H9 (cell line): ENCODE data around the gene CEACAM16. TPM values are rescaled to one million over a fixed set of nuclear protein-coding genes. Genes with fewer than 3 reads are reported as not detected.
A peak's percentile ranks its signal among the peaks of the same experiment; 100 is the strongest.

Experiments used
- DNase-seq: peaks from one replicate; pipeline ENCODE4 v3.0.0-alpha.2; 2017
- H2AFZ ChIP-seq: one replicate; pipeline ENCODE4 v1.6.1; 2013; ENCODE audit warnings: mild to moderate bottlenecking, low read length, control low read depth, moderate library complexity
- H2AK5ac ChIP-seq: 2 replicates; pipeline ENCODE4 v1.6.1; 2013; ENCODE audit warnings: low read length, control low read depth, mixed read lengths; ENCODE audit not compliant: insufficient read length
- H2BK120ac ChIP-seq: one replicate; pipeline ENCODE4 v1.6.1; 2013; ENCODE audit warnings: low read depth, mild to moderate bottlenecking, low read length, control low read depth, inconsistent platforms; ENCODE audit not compliant: poor library complexity, severe bottlenecking
- H2BK12ac ChIP-seq: 2 replicates; pipeline ENCODE4 v1.6.1; 2013; ENCODE audit warnings: low read length, control low read depth, mixed read lengths, low read depth; ENCODE audit not compliant: insufficient read length
- H2BK15ac ChIP-seq: 2 replicates; pipeline ENCODE4 v1.6.1; 2013; ENCODE audit warnings: low read depth, low read length, control low read depth
- H2BK20ac ChIP-seq: one replicate; pipeline ENCODE4 v1.6.1; 2013; ENCODE audit warnings: low read depth, mild to moderate bottlenecking, low read length, control low read depth, inconsistent platforms; ENCODE audit not compliant: poor library complexity, severe bottlenecking
- H2BK5ac ChIP-seq: 2 replicates; pipeline ENCODE4 v1.6.1; 2013; ENCODE audit warnings: low read length, control low read depth, mixed read lengths; ENCODE audit not compliant: insufficient read length
- H3K14ac ChIP-seq: 2 replicates; pipeline ENCODE4 v1.6.1; 2013; ENCODE audit warnings: low read length, control low read depth; ENCODE audit not compliant: insufficient read depth
- H3K18ac ChIP-seq: 2 replicates; pipeline ENCODE4 v1.6.1; 2013; ENCODE audit warnings: low read depth, mild to moderate bottlenecking, mixed read lengths, low read length, control low read depth; ENCODE audit not compliant: insufficient read length
- H3K23ac ChIP-seq: 2 replicates; pipeline ENCODE4 v1.6.1; 2013; ENCODE audit warnings: low read length, control low read depth, mixed read lengths, low read depth; ENCODE audit not compliant: insufficient read length
- H3K23me2 ChIP-seq: 2 replicates; pipeline ENCODE4 v1.6.1; 2013; ENCODE audit warnings: low read depth, mild to moderate bottlenecking, mixed read lengths, low read length, control low read depth; ENCODE audit not compliant: insufficient read length, poor library complexity, severe bottlenecking
- H3K27ac ChIP-seq: 2 replicates; pipeline ENCODE4 v1.5.1; 2013; ENCODE audit warnings: low read length, control low read depth, mixed read lengths, low read depth; ENCODE audit not compliant: insufficient read length
- H3K27me3 ChIP-seq: 2 replicates; pipeline ENCODE4 v1.6.1; 2013; ENCODE audit warnings: low read length, control low read depth, inconsistent platforms; ENCODE audit not compliant: insufficient read depth
- H3K4ac ChIP-seq: 2 replicates; pipeline ENCODE4 v1.6.1; 2013; ENCODE audit warnings: low read depth, mild to moderate bottlenecking, control low read depth, inconsistent platforms, low read length, moderate library complexity
- H3K4me1 ChIP-seq: 2 replicates; pipeline ENCODE4 v1.6.1; 2013; ENCODE audit warnings: low read length, control low read depth, inconsistent platforms; ENCODE audit not compliant: insufficient read depth
- H3K4me2 ChIP-seq: 2 replicates; pipeline ENCODE4 v1.6.1; 2013; ENCODE audit warnings: low read length, control low read depth, mixed read lengths; ENCODE audit not compliant: insufficient read length, insufficient read depth
- H3K56ac ChIP-seq: 2 replicates; pipeline ENCODE4 v1.6.1; 2013; ENCODE audit warnings: low read depth, mild to moderate bottlenecking, mixed read lengths, low read length, control low read depth; ENCODE audit not compliant: insufficient read length
- H3K79me1 ChIP-seq: 2 replicates; pipeline ENCODE4 v1.6.1; 2013; ENCODE audit warnings: low read depth, mild to moderate bottlenecking, moderate library complexity, low read length, control low read depth, inconsistent platforms; ENCODE audit not compliant: insufficient read depth, poor library complexity, severe bottlenecking
- H3K79me2 ChIP-seq: 2 replicates; pipeline ENCODE4 v1.6.1; 2013; ENCODE audit warnings: low read length, control low read depth, inconsistent platforms; ENCODE audit not compliant: insufficient read depth
- H3K9ac ChIP-seq: 2 replicates; pipeline ENCODE4 v1.6.1; 2013; ENCODE audit warnings: low read length, control low read depth, mixed read lengths; ENCODE audit not compliant: insufficient read length; ENCODE audit errors: extremely low read depth
- H3K9me3 ChIP-seq: one replicate; pipeline ENCODE4 v1.6.1; 2013; ENCODE audit warnings: low read depth, low read length, inconsistent platforms; ENCODE audit not compliant: control insufficient read depth
- H3T11ph ChIP-seq: one replicate; pipeline ENCODE4 v1.6.1; 2013; ENCODE audit warnings: mild to moderate bottlenecking, low read length, control low read depth, inconsistent platforms
- H4K20me1 ChIP-seq: one replicate; pipeline ENCODE4 v1.6.1; 2013; ENCODE audit not compliant: control insufficient read depth, insufficient read length, insufficient read depth
- H4K5ac ChIP-seq: 2 replicates; pipeline ENCODE4 v1.6.1; 2013; ENCODE audit warnings: low read depth, mild to moderate bottlenecking, mixed read lengths, low read length, control low read depth; ENCODE audit not compliant: insufficient read length
- H4K8ac ChIP-seq: replicated peaks from 2 replicates; pipeline ENCODE4 v1.6.1; 2013; ENCODE audit warnings: low read length, control low read depth, mixed read lengths, low read depth; ENCODE audit not compliant: insufficient read length
- H4K91ac ChIP-seq: 2 replicates; pipeline ENCODE4 v1.6.1; 2013; ENCODE audit warnings: low read depth, mild to moderate bottlenecking, moderate library complexity, mixed read lengths, low read length, control low read depth; ENCODE audit not compliant: insufficient read length
- H3K27ac Mint-ChIP-seq, 3 experiments: 2 replicates in 2 of 3; 3 replicates in 1 of 3; pipeline ENCODE4 v1.8.0; 2020 to 2021; ENCODE audit warnings: mixed read lengths in 3 of 3, mild to moderate bottlenecking in 1 of 3, moderate library complexity in 1 of 3
- H3K27me3 Mint-ChIP-seq: 2 replicates; pipeline ENCODE4 v1.8.0; 2021; ENCODE audit warnings: low read depth, mild to moderate bottlenecking, moderate library complexity, mixed read lengths
- H3K36me3 Mint-ChIP-seq, 3 experiments: 2 replicates in 2 of 3; 3 replicates in 1 of 3; pipeline ENCODE4 v1.8.0; 2020 to 2021; ENCODE audit warnings: low read depth in 3 of 3, mixed read lengths in 3 of 3; ENCODE audit not compliant: insufficient read depth in 1 of 3
- H3K4me1 Mint-ChIP-seq, 2 experiments: 2 replicates each; pipeline ENCODE4 v1.8.0; 2020; ENCODE audit warnings: mixed read lengths in 2 of 2
- H3K4me3 Mint-ChIP-seq, 2 experiments: 2 replicates in 1 of 2; 3 replicates in 1 of 2; pipeline ENCODE4 v1.8.0; 2020 to 2021; ENCODE audit warnings: mild to moderate bottlenecking in 2 of 2, mixed read lengths in 2 of 2, moderate library complexity in 1 of 2
- H3K9me3 Mint-ChIP-seq, 2 experiments: 2 replicates in 1 of 2; 3 replicates in 1 of 2; pipeline ENCODE4 v1.8.0; 2020; ENCODE audit warnings: mild to moderate bottlenecking in 2 of 2, mixed read lengths in 2 of 2, moderate library complexity in 1 of 2
- WGBS: extraction: QIAGEN DNeasy Blood & Tissue Kit; methylation state at CpG from one replicate; pipeline ENCODE4 v1.1.7; 2013; ENCODE audit warnings: missing lambda C conversion rate, low lambda C conversion rate, mixed read lengths; ENCODE audit not compliant: insufficient read length; ENCODE audit errors: extremely low coverage; 5-methylcytosine and 5-hydroxymethylcytosine counted together
- total RNA-seq: library from RNA; stranded (reverse); gene quantifications from 2 replicates; pipeline ENCODE4 v1.2.1, GENCODE V29; 2021
- TF ChIP-seq, protein P1 (sequence below): fragments of 200-600 bp; sonication (generic); conservative IDR thresholded peaks from 3 replicates; pipeline ENCODE4 v1.8.0; 2021; ENCODE audit warnings: antibody characterized with exemption, mild to moderate bottlenecking

The CEACAM16 gene
- total RNA-seq, 1 experiment from 2014 or later, result not detected

DNA sequence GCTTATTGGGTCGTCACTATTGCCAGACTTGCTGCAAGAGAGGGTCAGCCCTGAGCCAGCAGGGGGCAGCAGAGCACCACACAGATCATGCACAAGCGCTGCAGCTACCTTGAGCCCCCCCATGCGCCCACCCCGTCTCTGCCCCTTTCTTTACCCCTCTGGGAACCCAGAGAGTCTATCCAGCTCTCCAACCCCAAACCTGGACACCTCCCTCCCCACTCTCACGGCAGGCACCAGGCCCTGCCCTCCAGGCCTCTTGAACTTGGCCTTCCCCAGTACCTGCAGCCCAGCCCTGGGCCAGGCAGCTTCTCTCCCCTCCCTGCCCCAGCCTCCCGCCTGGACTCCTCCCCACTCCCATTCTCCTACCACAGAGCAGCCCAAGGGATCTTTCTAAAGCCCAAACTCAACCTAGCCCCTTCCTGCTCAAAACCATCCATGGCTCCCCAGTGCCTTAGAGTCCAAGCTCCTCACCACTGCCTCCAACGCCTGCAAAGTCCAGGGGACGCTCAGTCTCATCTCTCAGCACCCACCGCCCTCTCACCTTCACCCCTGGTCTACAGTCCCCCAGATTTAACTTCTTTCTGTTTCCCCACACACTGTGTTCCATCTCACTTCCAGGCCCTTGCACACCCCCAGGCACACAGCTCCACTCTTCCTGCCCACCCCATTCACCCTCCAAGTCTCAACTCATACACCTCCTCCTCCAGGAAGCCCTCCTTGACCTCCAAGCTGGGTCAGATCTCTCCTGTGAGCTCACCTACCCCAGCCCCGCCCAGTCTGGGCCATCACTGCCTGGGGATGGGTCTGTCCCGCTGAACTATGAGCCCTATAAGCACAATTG is 9.4 kb upstream of the CEACAM16 start:
- peaks cover 2% of the 10 kb centered on the region; the same call in 1 of the 2 replicates for H3K4me1 ChIP-seq
- no peaks in the 10 kb centered on the region for H3K23me2 ChIP-seq
- H3K18ac ChIP-seq, result no peak overlapping the region
- no peak overlapping the region for H4K8ac ChIP-seq
- Mint-ChIP-seq H3K27ac (peak overlapping the region in 2 of 3 experiments; percentile 54 to 57; a peak in 3 of 7 replicates), H3K36me3 (no peaks in the 10 kb centered on the region), H3K4me1 (peaks cover 17 to 18% of the 10 kb centered on the region in 2 experiments), H3K9me3 (no peaks in the 10 kb centered on the region), H3K27me3 (peaks cover 9% of the 10 kb centered on the region), H3K4me3 (peak overlapping the region in 1 of 2 experiments; percentile 47; a peak in 2 of 5 replicates)
- H2AFZ ChIP-seq, result no peak overlapping the region
- no peak overlapping the region for H4K91ac ChIP-seq
- H2BK5ac ChIP-seq, result no peak overlapping the region
- TF ChIP-seq, protein P1, sequence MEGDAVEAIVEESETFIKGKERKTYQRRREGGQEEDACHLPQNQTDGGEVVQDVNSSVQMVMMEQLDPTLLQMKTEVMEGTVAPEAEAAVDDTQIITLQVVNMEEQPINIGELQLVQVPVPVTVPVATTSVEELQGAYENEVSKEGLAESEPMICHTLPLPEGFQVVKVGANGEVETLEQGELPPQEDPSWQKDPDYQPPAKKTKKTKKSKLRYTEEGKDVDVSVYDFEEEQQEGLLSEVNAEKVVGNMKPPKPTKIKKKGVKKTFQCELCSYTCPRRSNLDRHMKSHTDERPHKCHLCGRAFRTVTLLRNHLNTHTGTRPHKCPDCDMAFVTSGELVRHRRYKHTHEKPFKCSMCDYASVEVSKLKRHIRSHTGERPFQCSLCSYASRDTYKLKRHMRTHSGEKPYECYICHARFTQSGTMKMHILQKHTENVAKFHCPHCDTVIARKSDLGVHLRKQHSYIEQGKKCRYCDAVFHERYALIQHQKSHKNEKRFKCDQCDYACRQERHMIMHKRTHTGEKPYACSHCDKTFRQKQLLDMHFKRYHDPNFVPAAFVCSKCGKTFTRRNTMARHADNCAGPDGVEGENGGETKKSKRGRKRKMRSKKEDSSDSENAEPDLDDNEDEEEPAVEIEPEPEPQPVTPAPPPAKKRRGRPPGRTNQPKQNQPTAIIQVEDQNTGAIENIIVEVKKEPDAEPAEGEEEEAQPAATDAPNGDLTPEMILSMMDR, result peak; percentile 97
- no peak overlapping the region for H3K9ac ChIP-seq
- no peak overlapping the region for H3K23ac ChIP-seq
- no peaks in the 10 kb centered on the region for H3K9me3 ChIP-seq
- no peak overlapping the region for H3K27ac ChIP-seq
- H3K79me1 ChIP-seq, result no peaks in the 10 kb centered on the region
- no peak overlapping the region for H2AK5ac ChIP-seq
- DNase-seq, result peak; percentile 86
- H3K14ac ChIP-seq, result no peak overlapping the region
- no peaks in the 10 kb centered on the region for H3K27me3 ChIP-seq
- H3K4me2 ChIP-seq, result no peak overlapping the region
- no CpG with 5 or more reads among the region's 11 CpGs for WGBS
- H3K56ac ChIP-seq, result no peak overlapping the region
- no peak overlapping the region for H2BK15ac ChIP-seq
- H2BK12ac ChIP-seq, result no peak overlapping the region
- H3K4ac ChIP-seq, result no peak overlapping the region
- H4K20me1 ChIP-seq, result no peaks in the 10 kb centered on the region
- no peak overlapping the region for H2BK120ac ChIP-seq
- no peak overlapping the region for H4K5ac ChIP-seq
- H3K79me2 ChIP-seq, result no peaks in the 10 kb centered on the region
- no peak overlapping the region for H2BK20ac ChIP-seq
- no peak overlapping the region for H3T11ph ChIP-seq
